Measurements from ENCODE around the gene ZNF41.
A peak's percentile ranks its signal among the peaks of the same experiment; 100 is the strongest.

The ZNF41 gene

DNA sequence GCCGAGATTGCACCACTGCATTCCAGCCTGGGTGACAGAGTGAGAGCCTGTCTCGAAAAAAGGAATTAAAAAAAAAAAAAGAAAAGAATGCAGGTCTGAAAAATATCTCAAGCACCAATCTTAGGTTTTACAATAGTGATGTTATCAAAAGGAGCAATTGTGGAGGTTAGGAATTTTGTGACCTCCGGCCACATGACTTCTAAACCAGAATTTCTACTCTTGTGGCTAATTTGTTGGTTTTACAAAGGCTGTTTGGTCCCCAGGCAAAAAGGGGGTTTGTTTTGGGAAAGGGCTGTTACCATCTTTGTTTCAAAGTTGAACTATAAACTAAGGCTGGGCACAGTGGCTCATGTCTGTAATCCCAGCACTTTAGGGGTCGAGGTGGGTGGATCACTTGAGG, 15.4 kb upstream of the ZNF41 start:
- TF ChIP-seq, protein P1, sequence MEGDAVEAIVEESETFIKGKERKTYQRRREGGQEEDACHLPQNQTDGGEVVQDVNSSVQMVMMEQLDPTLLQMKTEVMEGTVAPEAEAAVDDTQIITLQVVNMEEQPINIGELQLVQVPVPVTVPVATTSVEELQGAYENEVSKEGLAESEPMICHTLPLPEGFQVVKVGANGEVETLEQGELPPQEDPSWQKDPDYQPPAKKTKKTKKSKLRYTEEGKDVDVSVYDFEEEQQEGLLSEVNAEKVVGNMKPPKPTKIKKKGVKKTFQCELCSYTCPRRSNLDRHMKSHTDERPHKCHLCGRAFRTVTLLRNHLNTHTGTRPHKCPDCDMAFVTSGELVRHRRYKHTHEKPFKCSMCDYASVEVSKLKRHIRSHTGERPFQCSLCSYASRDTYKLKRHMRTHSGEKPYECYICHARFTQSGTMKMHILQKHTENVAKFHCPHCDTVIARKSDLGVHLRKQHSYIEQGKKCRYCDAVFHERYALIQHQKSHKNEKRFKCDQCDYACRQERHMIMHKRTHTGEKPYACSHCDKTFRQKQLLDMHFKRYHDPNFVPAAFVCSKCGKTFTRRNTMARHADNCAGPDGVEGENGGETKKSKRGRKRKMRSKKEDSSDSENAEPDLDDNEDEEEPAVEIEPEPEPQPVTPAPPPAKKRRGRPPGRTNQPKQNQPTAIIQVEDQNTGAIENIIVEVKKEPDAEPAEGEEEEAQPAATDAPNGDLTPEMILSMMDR (IDR thresholded peaks at IDR 0.05), result no peak

GRCh38 chrX:47497271-47497888, 14.4 kb upstream of the ZNF41 start:
- TF ChIP-seq, protein P1 (IDR thresholded peaks at IDR 0.05), result peak; percentile 29; the same call in 1 of the 2 replicates

GRCh38 chrX:47489507-47490275, 6.7 kb upstream of the ZNF41 start:
- TF ChIP-seq, protein P1 (IDR thresholded peaks at IDR 0.05), result no peak

GRCh38 chrX:47484885-47485284, 1.9 kb upstream of the ZNF41 start:
- TF ChIP-seq, protein P1 (IDR thresholded peaks at IDR 0.05), result no peak

DNA sequence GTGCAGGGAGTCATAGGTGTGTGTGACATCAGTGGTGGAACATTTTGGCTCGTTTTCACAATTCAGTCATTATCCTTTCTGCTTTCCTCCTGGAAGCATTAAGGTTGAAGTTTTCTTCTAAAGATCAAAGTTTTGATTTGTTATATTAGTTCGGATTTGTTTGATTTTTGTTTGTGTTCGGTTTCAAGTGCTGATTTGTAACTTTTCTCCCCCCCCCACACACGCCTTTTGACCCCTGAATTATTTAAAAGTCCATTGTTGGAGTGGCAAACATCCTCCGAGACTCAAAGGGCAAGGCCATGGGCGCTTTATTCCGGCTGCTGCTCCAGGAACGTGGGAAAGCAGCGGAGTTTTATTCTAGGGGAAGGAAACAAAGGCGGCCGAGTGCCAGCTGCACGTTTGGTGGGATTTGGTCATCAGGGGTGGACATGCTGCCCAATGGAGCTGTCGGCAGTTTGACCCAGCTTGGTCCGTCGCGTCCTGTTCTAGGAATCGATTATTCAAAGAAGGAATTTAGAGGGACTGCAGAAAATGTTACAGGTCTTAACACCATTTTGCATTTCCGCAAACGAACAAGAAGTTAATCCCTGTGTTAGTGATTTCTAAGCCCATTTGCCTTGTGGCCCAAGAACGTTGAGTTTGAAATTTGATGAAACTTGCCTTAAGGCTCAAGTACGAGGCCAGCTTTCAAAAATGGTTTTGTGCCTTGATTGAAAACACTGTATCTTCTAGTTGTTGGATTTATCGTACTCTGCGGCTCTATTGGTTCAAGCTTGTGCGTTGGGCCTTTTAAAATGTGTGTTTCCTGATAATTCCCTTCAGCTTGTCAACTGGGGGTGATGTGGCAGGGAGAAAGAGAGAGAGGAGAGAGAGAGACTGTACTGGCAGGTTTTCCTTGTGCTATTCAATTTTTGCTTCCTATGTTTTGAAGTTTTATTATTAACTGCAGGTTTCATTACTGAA, 565 bp upstream of the ZNF41 start:
- TF ChIP-seq, protein P1 (IDR thresholded peaks at IDR 0.05), result no peak

DNA sequence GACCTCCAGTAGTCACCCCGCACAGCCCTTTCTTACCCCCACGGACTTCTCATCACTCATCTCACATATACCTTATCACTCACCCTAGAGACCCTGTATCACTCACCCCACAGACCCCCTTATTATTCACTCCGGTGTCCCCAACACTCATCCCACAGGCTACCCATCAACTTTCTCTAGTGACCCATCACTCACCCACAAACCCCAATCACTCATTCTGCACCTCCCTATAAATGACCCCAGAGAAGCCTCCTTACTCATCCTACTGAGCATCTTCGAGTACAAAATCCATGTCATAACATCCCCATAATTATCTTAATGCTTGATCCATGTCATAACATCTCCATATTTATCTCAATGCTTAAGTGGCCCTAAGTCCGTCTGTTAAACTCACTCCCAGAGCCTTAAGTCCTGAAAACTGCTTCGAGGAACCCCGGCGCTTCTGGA, 934 bp downstream of the ZNF41 start:
- TF ChIP-seq, protein P1 (IDR thresholded peaks at IDR 0.05), result no peak

- TF ChIP-seq, protein P1 (IDR thresholded peaks at IDR 0.05), result no peak
Measured at GRCh38 chrX:47481160-47481559, 1.9 kb downstream of the ZNF41 start.

Data from LNCAP (cell line).